Spleen (tissue), 11 donors: ENCODE measurements around the gene PSMD13. TPM values are rescaled to one million over a fixed set of nuclear protein-coding genes. Genes with fewer than 3 reads are reported as not detected.

Source experiments
- DNase-seq: peaks from one replicate; pipeline ENCODE4 v3.0.0-alpha.2; 2020
- H3K27ac ChIP-seq, 8 donors: fragments of 200-600 bp; sonication (generic) in 7 of 8; 1 replicate in 4 of 8; 2 replicates in 4 of 8; pipeline versions ENCODE4 v1.5.0 to v1.8.0; 2016 to 2021; ENCODE audit warnings: inconsistent platforms in 4 of 8, mild to moderate bottlenecking in 4 of 8, moderate library complexity in 1 of 8
- H3K27me3 ChIP-seq, 7 donors: fragments of 200-600 bp; sonication (generic) in 6 of 7; replicated peaks in 1 of 7; 1 replicate in 4 of 7; 2 replicates in 3 of 7; pipeline versions ENCODE4 v1.5.0 to v1.8.0; 2016 to 2021; ENCODE audit warnings: inconsistent platforms in 3 of 7, mild to moderate bottlenecking in 1 of 7
- H3K36me3 ChIP-seq, 6 donors: fragments of 200-600 bp; sonication (generic) in 5 of 6; 1 replicate in 4 of 6; 2 replicates in 2 of 6; pipeline versions ENCODE4 v1.5.0 to v1.8.0; 2016 to 2021; ENCODE audit warnings: inconsistent platforms in 2 of 6
- H3K4me1 ChIP-seq, 6 donors: fragments of 200-600 bp; sonication (generic) in 5 of 6; 1 replicate in 3 of 6; 2 replicates in 3 of 6; pipeline versions ENCODE4 v1.5.0 to v1.8.0; 2016 to 2021; ENCODE audit warnings: inconsistent platforms in 3 of 6
- H3K4me3 ChIP-seq, 8 donors: fragments of 200-600 bp; sonication (generic) in 7 of 8; 1 replicate in 4 of 8; 2 replicates in 4 of 8; pipeline versions ENCODE4 v1.5.0 to v1.8.0; 2016 to 2021; ENCODE audit warnings: inconsistent platforms in 4 of 8, mild to moderate bottlenecking in 4 of 8, moderate library complexity in 2 of 8
- H3K9me3 ChIP-seq, 8 donors: fragments of 200-600 bp; sonication (generic) in 7 of 8; 1 replicate in 4 of 8; 2 replicates in 4 of 8; pipeline versions ENCODE4 v1.5.0 to v1.8.0; 2016 to 2021; ENCODE audit warnings: inconsistent platforms in 4 of 8
- POLR2A ChIP-seq, 3 donors: fragments of 450-650 bp; IDR thresholded peaks; one replicate each; pipeline ENCODE4 v1.5.1; 2017; ENCODE audit warnings: antibody characterized with exemption in 3 of 3, mild to moderate bottlenecking in 1 of 3
- POLR2AphosphoS5 ChIP-seq, 3 donors: sonication (generic); formaldehyde crosslinking; IDR thresholded peaks; one replicate each; pipeline ENCODE4 v1.5.1; 2017; ENCODE audit warnings: antibody characterized with exemption in 3 of 3
- WGBS, 5 donors: extraction: QIAGEN DNeasy Blood & Tissue Kit in 3 of 5; methylation state at CpG; one replicate each; pipeline versions ENCODE4 v1.1.5 to v1.1.7; 2013 to 2018; 5-methylcytosine and 5-hydroxymethylcytosine counted together
- intact Hi-C: fragments of 100-400 bp; cut with DNase I; formaldehyde crosslinking; loops from one replicate; pipeline ENCODE4 v1.15.0; 2023; ENCODE audit warnings: low total_unique reads
- polyA plus RNA-seq, 3 donors: library from polyadenylated mRNA; stranded (reverse); fragments of 200-250 nt; gene quantifications; one replicate each; pipeline ENCODE4 v1.2.1, GENCODE V29; 2013
- total RNA-seq, 7 donors: library from RNA; depleted of rRNA in 3 of 7; stranded (reverse); fragments of >200 nt in 3 of 7; fragmentation: NEBNext Ultra II Directional in 4 of 7; extraction: Animal tissue kit (Norgen Biotek cat#: 25700) in 4 of 7; gene quantifications; one replicate each; pipeline versions ENCODE4 v1.1.0 to v1.2.1, GENCODE V29; 2016 to 2021
- TF ChIP-seq, protein P1 (sequence below), 11 experiments: fragments of 200-600 bp in 7 of 11; fragments of 450-650 bp in 4 of 11; sonication (generic) in 4 of 11; IDR thresholded peaks in 8 of 11; conservative IDR thresholded peaks in 3 of 11; 1 replicate in 7 of 11; 2 replicates in 4 of 11; pipeline versions ENCODE4 v1.4.0 to v1.8.0; 2016 to 2021; ENCODE audit warnings: antibody characterized with exemption in 11 of 11, inconsistent platforms in 4 of 11, mild to moderate bottlenecking in 1 of 11
- donor health status: healthy with polysubstance abuse.
- donor health status: DM: no; HTN: no; CAD: no; lungs with moderate emphysema.
- donor health status: DM: no; HTN: no; CAD: no.
- donor health status: Bipolar disorder and iron deficiency.
- donor health status: healthy.
- donor health status: DM: no; HTN: no; CAD: no.
- donor health status: DM: yes; HTN: yes; CAD: no.

The PSMD13 gene
- total and polyA plus RNA-seq, 10 donors, result 93.6 to 229 (median 102) TPM

GRCh38 chr11:210803-211180 is 26.0 kb upstream of the PSMD13 start:
- no peak for DNase-seq
- TF ChIP-seq, protein P1, sequence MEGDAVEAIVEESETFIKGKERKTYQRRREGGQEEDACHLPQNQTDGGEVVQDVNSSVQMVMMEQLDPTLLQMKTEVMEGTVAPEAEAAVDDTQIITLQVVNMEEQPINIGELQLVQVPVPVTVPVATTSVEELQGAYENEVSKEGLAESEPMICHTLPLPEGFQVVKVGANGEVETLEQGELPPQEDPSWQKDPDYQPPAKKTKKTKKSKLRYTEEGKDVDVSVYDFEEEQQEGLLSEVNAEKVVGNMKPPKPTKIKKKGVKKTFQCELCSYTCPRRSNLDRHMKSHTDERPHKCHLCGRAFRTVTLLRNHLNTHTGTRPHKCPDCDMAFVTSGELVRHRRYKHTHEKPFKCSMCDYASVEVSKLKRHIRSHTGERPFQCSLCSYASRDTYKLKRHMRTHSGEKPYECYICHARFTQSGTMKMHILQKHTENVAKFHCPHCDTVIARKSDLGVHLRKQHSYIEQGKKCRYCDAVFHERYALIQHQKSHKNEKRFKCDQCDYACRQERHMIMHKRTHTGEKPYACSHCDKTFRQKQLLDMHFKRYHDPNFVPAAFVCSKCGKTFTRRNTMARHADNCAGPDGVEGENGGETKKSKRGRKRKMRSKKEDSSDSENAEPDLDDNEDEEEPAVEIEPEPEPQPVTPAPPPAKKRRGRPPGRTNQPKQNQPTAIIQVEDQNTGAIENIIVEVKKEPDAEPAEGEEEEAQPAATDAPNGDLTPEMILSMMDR (IDR thresholded peaks at IDR 0.05 in 8 of 11, conservative IDR thresholded peaks at IDR 0.05 in 3 of 11), result no peak
- no peak for TF ChIP-seq POLR2AphosphoS5 (IDR thresholded peaks at IDR 0.05)
- no peak for TF ChIP-seq POLR2A (IDR thresholded peaks at IDR 0.05)
- intact Hi-C loops, result no loop called here
- Histone ChIP-seq H3K4me3 (no peak overlapping the region), H3K27me3 (no peaks in the 10 kb centered on the region), H3K4me1 (peaks cover 22 to 42% (median 34%) of the 10 kb centered on the region in 6 donors), H3K9me3 (no peaks in the 10 kb centered on the region), H3K36me3 (peaks cover 0 to 68% (median 62%) of the 10 kb centered on the region in 6 donors), H3K27ac (peak overlapping the region in 2 of 8 donors; percentile 14 to 99)
- 75 to 96% (median 93%) methylated on average over 1 to 5 of the region's 5 CpGs for WGBS, 5 donors

DNA sequence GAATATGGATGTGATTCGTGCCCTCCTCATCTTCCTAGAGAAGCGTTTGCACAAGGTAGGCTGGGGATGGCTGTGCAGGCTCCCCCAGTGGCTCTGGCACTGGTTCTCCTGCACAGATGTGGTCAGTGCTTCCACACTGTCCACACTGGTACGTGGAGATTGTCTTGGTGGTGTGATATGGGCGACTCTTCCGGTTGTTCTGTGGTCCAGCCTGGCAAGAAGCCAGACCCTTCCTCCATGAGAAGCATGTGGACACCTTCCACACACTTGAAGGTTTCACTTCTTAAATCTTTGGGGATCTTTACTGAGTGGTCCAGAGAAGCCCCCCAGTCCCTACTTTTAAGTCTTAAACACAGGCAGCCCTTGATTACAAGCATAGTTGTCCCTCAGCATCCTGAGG is 25.5 kb upstream of the PSMD13 start:
- no peak overlapping the region for H3K4me3 ChIP-seq
- peaks cover 17 to 37% (median 29%) of the 10 kb centered on the region in 6 donors for H3K4me1 ChIP-seq
- no peaks in the 10 kb centered on the region for H3K27me3 ChIP-seq
- no peaks in the 10 kb centered on the region for H3K9me3 ChIP-seq
- H3K36me3 ChIP-seq, result peaks cover 0 to 71% (median 66%) of the 10 kb centered on the region in 6 donors
- H3K27ac ChIP-seq, result peak overlapping the region in 1 of 8 donors; percentile 14
- DNase-seq, result no peak
- WGBS, 5 donors, result 73 to 87% (median 79%) methylated on average over 5 of the region's 5 CpGs
- TF ChIP-seq, protein P1 (IDR thresholded peaks at IDR 0.05 in 8 of 11, conservative IDR thresholded peaks at IDR 0.05 in 3 of 11), result no peak
- no peak for TF ChIP-seq POLR2AphosphoS5 (IDR thresholded peaks at IDR 0.05)
- TF ChIP-seq POLR2A (IDR thresholded peaks at IDR 0.05), result no peak
- intact Hi-C loops, result no loop called here

DNA sequence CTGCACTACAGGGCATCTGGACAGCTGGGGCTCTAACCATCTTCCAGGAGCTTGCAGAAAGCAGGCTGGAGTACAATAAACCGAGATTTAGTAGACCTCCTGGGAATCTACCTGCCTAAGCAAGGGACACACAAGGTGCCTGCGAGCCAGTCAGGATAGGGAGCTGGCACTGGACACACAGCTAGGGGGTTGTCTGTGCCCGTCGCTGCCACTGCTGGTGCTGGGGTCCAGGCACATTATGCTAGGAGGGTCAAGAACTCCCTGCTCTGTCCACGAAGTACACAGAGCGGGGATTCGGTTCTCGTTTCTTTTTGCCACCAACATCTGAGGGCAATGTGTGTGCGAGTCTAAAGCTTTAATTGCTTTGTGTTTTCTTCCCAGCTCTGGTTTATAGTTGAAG is 25.0 kb upstream of the PSMD13 start:
- no peak for DNase-seq

More for the DNA sequence above, 25.0 kb upstream of the PSMD13 start:
- intact Hi-C loops, result no loop called here
- Histone ChIP-seq H3K27ac (no peak overlapping the region), H3K4me1 (peaks cover 16 to 33% (median 25%) of the 10 kb centered on the region in 6 donors), H3K9me3 (no peaks in the 10 kb centered on the region), H3K4me3 (no peak overlapping the region), H3K27me3 (no peaks in the 10 kb centered on the region), H3K36me3 (peaks cover 0 to 75% (median 68%) of the 10 kb centered on the region in 6 donors)
- 90 to 95% (median 91%) methylated on average over 9 of the region's 9 CpGs for WGBS, 5 donors
- TF ChIP-seq, protein P1 (IDR thresholded peaks at IDR 0.05 in 8 of 11, conservative IDR thresholded peaks at IDR 0.05 in 3 of 11), result no peak
- no peak for TF ChIP-seq POLR2A (IDR thresholded peaks at IDR 0.05)
- peak in 1 of 3 donors; percentile 8 for TF ChIP-seq POLR2AphosphoS5 (IDR thresholded peaks at IDR 0.05)
